Stromal cell of bone marrow (primary cell): ENCODE data around the gene SLC8A3.
A peak's percentile ranks its signal among the peaks of the same experiment; 100 is the strongest.
"Not testable (repeated sequence)": the region's sequence is repeated elsewhere in the genome, so short reads cannot be mapped to it uniquely, and the experiment has no call there.

Source experiments
- DNase-seq: peaks from one replicate; pipeline ENCODE4 v3.0.0-alpha.2; 2012; ENCODE audit warnings: low read depth

The SLC8A3 gene, protein sequence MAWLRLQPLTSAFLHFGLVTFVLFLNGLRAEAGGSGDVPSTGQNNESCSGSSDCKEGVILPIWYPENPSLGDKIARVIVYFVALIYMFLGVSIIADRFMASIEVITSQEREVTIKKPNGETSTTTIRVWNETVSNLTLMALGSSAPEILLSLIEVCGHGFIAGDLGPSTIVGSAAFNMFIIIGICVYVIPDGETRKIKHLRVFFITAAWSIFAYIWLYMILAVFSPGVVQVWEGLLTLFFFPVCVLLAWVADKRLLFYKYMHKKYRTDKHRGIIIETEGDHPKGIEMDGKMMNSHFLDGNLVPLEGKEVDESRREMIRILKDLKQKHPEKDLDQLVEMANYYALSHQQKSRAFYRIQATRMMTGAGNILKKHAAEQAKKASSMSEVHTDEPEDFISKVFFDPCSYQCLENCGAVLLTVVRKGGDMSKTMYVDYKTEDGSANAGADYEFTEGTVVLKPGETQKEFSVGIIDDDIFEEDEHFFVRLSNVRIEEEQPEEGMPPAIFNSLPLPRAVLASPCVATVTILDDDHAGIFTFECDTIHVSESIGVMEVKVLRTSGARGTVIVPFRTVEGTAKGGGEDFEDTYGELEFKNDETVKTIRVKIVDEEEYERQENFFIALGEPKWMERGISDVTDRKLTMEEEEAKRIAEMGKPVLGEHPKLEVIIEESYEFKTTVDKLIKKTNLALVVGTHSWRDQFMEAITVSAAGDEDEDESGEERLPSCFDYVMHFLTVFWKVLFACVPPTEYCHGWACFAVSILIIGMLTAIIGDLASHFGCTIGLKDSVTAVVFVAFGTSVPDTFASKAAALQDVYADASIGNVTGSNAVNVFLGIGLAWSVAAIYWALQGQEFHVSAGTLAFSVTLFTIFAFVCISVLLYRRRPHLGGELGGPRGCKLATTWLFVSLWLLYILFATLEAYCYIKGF

DNA sequence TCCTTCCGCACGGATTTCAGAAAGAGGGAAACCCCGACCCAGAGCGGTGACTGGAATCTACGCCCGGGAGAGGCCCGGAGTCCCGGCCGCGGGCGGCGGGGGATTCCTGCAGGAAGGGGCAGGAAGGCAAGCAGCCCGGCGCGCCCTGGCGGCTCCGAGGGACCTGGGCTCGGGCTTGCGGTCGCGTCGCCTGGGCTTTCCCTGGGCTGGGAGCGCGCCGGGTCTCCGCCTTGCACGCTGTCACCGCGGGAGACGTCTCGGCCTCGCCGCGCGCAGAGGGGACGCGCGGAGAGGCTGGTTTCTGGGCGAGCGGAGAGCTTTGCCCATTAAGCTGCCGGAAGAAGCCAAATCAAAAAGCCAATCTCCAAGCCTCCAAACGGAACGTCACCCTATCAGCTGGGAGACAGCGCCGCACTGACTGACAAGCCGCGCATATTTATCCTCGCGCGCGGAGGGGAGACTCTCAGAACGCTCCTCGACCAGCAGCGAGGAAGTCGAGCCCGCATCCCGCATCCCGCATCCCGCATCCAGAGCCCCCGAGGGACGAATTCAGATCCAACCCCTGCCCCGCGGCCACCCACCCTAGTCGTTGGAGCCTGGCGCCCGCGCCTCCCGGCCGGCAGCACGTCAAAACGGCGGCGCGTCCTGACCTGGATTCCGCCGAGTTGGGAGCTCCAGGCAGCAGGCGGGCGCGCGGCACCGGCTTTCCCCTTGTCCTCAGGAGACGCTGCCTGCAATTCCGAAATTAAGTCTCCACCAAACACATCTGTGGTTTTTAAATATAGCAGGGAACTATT, at the start of gene SLC8A3:
TSS of gene SLC8A3 (minus strand) at position 293 of the 797 bp plus-strand sequence. CDS start 20,529 bp downstream, outside the sequence.
- peak; percentile 22 for DNase-seq

DNA sequence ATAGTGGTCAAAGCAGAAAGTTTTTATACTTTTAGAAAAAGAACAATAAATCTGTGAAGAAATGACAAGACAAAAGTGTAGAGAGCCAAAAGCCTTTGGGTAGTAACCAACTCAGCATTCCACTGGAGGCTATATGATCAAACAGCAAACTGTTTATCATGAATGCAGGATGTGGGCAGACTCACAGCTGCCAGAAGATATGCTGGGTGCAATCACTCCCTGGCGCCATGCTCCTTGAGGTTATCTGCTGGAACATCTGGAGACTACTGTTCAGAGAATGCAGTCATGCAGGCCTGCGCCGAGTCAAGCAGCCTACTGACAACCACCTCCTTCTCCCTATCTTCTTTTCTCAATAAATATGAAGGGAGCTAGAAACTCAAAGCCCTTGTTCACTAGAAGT, 49.0 kb upstream of the SLC8A3 start:
- DNase-seq: no peak

DNA sequence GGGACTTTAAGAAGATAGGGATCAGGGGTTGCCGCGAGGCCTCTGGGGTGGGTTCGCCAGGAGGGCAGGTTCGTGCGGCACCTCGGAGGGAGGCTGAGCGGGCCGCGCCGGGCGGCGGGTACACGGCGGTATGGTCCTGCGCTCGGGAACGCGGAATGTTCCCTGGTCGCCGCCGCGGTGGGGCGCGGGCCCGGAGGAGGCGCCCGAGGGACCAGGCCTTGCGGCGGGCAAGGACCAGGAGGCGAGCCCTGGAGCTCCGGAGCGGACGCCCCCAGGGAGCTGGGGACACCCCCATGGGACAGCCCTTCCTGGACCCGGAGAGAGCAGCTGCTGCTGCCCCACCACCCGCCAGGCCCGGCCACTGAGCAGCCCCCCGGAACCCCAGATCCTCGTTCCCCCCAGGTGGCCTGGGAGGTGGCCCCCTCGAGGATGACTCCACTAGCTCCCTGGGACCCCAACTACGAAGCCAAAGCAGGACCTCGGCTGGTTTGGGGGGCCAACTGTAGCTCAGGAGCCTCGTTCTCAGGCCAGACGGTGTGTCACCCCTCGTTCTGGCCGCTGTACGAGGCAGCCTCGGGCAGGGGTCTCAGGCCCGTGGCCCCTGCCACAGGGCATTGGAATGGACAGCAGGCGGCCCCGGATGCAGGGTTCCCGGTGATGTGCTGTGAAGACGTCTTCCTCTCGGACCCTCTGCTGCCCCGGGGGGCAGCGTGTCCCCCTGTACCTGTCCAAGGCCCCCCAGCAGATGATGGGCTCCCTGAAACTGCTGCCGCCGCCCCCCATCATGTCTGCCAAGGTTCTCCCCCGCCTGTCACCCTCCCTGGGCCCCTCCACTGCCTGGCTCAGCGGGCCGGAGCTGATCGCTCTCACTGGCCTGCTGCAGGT, 45.6 kb upstream of the SLC8A3 start:
- no peak for DNase-seq

DNA sequence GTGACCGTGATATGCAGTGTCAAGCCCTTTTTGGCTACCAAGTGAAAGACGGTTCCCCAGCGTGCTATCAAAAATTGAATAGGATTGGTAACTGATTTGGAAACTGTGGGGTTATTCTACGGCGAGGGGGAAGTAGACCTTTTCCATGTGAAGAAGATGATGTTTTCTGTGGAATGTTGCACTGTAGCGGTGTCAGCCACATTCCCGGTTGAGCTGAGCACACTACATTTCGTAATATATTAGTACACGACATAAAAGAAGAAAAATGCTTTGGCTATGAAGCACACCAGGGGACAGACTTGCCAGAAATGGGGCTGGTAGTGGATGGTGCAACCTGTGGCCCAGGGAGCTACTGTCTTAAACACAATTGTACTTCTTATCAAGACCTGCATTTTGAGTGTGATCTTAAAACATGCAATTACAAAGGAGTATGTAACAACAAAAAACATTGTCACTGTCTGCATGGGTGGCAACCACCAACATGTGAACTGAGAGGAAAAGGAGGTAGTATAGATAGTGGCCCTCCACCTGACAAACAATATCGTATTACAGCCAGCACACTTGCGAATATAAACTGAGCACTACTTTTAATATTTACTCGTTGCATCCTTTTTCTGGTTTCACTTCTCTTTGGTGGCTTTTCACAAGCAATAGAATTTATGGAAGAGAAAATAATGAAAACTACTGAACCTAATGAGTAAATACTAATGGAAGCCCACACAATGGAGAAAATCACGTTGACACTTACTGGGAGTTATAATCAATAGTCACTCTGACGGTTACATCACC, 43.2 kb upstream of the SLC8A3 start:
- DNase-seq: not testable (repeated sequence)

DNA sequence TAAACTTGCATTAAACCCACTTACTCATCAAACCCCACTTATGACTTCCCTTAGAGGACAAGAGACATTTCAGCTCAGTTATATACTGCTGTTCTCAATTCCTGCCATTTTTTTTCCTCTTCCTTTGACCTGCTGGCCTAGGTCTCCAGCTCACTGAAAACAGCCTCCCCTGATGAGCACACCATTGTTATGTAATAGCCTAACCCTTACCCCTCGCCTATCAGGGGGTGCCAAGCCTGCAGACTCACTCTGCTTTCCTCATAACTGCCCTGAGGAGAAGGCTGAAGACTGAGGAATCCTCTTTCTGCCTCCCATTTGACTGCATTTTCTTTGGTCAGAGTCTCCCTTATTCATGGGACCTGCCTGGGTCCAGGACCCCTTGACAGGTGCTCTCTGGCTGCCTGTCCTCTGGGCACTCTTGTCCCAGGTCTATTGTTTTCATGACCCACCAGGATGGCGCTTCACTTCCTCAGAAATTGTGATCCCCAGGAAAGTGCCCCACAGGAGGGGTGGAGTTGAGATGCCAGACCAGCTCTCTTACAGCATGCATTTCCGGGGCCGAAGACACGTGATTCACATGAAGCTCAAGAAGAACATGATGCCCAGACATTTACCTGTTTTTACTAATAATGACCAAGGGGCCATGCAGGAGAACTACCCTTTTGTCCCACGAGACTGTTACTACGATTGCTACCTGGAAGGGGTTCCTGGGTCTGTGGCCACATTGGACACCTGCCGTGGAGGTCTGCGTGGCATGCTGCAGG, 41.3 kb upstream of the SLC8A3 start:
- not testable (repeated sequence) for DNase-seq

DNA sequence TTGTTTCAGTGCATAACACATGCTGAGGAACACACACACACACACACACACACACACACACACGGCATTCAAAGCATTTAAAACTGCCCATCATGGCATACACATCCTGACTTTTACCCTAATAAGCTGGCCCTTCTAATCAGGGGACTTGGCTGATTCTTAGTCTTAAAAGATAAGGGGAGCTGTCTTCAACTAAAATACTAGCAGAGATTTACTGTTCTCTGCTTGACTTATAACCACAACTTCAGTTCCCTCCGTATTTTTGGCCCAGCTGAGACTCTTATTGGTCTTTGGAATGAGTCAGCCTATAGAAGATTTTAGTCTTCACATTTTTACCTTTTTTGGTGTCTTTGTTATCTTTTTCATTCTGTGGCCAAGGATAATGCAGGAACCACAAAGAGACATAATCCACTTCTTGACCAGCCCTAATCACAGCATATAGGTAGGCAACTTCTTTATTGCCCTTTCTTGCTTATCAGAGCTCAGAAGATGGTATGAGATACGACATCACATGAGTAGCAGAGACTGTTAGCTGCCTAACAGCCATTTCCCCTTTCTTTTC, 25.1 kb upstream of the SLC8A3 start:
- DNase-seq: no peak

DNA sequence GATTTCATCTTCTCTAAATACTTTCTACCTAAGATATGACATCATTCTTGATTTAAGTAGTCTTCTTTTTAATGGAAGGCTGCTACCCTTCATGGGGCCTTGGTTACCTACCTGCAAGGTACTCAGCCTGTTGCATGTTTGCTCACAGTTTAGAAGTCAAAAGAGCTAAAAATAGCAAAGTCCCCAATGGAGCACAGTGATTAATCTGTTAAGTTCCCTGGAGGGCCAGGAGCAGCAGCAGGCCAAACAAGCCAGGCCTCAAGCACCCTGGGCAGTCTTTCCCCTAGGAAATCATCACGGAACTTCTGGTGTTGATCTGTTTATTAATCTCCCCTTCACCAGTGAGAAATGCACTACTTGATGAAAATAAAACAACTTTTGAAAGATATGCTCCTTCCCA, 24.0 kb upstream of the SLC8A3 start:
- no peak for DNase-seq

DNA sequence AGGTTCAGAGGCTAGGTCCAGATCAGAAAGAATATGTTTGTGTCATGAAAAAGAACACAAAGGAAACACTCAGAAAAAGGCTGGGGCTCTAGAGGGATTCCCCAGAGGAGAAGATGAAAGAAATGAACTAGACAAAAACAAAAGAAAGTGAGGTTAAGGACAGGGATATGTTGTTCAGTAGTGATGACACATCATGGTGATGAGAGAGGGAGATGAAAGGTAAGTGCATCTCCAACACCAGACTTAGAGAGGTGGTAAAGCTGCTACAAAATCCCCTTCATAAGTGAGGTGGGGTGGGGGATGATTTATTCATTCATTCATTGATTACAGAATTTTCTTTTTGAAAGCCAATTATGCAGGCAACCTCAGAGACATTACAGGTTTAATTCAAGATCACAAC, 19.6 kb upstream of the SLC8A3 start:
- DNase-seq: no peak

DNA sequence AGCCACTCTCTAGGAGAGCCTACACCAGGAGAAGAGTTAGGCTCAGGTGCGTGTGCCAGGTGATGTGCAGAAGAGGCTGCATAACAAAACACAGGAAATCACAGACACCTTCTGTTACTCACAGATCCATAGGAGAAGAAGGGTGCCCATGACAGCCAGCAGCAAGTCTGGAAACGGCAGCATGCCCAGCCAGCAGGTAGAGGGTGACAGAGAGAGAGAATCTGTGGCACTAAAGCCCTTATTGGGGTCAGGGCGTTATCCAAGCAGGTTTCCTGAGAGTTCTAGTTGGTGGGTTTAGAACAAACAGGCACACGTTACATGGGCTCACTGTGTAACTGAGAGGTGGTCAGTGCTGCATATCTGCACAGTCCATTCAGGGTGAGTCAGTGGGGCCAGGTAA, 14.9 kb upstream of the SLC8A3 start:
- no peak for DNase-seq

DNA sequence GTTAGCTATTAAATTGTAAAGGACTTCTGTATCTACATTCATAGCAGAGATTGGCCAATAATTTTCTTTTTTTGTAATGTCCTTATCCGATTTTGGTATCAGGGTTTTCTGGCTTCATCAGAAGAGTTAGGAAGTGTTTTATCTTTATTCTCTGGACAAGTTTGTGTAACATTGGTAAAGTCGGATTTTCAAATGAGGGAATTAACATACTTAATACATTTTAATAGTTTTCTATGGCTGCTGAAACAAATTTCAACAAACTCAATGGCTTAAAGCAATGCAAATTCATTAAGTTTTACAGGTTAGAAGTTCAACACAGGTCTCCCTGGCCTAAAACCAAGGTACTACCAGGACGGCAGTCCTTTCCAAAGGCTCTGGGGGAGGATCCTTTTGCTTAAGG, 13.2 kb upstream of the SLC8A3 start:
- no peak for DNase-seq

DNA sequence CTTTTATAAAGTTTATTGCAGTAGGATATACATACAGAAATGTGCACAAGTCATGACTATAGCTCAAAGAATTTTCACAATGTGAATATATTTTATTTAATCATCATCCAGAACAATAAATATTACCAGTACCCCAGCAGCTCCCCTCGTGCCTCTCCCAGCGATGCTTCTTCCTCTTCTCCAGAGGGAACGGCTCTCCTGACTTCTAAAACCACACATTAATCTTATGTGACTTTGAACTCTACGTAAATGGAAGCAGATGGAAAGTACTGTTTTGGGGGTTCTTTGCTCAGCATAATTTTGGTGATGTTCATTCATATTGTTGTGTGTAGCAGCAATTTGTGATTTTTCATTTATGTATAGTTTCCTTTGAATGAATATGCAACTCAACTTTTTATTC, 4.6 kb upstream of the SLC8A3 start:
- no peak for DNase-seq

DNA sequence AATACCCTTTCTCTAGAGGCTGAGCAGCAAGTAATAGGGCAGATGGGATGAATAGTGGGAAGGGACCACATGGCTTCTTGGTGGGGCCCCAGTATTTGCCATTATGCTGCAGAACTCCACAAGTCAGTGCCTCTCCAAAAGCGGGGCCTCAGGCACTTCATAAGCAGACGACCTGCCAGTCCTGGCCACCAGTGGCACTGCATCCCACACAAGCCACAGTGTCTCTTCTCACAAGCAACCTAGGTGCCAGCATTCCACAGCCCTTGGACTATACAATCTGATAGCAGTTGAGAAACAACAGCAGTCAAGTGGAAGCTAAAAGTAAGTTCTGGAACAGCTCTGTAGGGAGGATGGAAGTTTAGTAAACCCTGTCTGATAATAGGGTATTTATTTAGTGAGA, 4.2 kb upstream of the SLC8A3 start:
- DNase-seq: no peak

DNA sequence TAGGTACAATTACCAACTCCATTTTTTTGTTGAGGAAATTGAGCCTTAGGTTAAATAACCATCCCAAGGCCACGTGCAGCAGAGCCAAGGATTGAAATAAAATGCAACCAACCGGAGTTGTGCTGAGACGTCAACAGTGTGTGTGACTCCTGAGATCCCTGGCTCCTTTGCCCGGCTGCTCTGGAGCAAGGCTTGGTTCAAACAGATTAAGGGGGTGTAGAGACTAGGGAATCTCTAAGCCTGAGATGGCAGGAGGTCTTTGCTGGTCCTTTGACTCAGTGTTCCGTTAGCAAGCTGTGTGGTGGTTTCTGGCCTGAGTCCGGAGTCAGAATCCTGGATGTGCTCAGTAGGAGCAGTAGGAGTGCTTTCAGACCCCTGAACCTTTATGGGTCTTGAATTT, 1.4 kb upstream of the SLC8A3 start:
- DNase-seq: no peak

DNA sequence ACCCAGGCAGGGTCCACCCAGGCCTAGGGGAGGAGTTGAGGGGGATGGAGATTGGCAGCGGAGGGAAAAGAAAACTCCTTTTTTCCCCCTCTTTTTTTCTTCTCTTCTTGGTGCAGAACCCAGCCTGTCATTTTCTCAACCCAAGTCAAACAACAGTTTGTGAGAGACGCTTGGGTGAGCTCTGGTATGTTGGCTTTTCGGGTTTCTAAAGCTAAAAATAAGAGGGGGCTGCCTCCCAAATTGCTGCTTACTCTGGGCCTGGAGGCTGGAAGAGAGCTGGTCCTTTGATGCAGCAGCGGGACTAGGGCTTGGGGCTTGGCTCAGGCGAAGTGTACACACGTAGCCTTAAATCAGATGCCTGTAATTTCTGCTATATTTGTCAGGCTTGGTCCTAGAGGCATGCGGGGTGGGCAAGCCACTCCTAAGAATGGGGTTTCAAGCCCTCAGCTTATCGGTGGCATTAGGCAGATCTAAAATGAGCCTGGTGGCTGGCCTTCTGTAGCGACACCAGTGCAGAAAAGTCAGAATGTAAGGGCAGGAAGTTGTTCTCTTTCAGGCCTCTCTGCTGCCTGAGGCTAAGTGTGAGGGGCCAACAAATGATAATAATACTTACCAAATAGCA, 816 bp upstream of the SLC8A3 start:
- DNase-seq: no peak

DNA sequence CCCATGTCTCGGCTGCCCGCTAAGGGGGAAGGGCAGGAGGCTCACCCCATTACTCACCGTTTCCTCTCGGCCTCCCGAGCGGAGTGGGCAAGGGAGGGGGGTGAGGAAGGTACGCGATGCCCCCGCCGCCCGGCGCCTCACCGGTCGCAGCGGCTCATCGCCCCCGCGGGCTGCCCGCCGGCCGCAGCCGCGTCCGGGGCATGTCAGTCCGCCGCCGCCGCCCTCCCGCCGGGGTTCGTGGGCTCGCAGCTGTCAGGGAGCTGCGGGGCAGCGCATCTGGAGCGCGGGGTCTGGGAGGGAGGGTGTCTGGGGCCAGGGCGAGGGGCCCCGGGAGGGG, 461 bp downstream of the SLC8A3 start:
- no peak for DNase-seq

DNA sequence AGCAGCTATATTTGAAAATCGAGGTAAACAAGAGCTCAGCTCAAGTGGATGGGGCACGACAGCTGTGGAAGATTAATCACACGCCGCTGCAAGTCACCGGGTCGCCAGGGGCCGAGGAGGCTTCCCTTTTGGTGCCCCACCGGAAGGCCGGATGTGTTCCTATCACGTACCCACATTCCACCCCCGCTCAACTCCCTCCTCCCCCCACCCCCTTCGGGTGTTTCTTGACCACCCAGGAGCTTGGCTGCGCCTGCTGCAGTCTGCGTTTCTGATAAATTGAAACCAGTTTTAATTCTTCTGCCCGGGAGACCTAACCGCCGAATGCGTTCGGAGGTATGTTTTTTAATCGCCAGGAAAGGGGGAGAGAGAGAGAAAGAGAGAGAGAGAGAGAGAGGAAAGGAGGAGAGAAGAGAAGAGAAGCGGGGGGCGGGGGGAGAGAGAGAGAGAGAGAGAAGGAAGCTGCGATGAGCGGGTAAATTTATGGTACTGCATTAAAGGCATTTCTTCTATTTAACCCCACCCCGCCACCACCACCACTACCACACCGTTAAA, 1.8 kb downstream of the SLC8A3 start:
- no peak for DNase-seq

DNA sequence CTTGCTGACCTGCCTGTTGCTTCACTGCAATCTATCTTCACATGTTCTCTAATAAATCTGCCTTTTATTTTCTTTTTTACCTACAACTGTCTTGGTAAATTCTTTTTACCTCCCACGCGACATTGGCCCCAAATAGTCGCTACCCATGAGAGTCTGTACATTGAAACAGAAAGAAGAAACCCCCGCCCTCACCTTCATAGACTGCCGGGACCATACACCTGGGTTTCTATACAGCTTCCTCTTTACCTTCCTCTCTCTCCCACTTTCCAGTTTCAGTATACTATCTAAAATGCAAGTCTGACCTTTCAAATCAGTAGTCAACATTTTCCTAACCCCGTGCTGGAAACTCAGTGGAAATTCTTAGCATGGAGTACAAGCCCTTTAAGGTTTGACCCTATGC, 4.8 kb downstream of the SLC8A3 start:
- DNase-seq: no peak

DNA sequence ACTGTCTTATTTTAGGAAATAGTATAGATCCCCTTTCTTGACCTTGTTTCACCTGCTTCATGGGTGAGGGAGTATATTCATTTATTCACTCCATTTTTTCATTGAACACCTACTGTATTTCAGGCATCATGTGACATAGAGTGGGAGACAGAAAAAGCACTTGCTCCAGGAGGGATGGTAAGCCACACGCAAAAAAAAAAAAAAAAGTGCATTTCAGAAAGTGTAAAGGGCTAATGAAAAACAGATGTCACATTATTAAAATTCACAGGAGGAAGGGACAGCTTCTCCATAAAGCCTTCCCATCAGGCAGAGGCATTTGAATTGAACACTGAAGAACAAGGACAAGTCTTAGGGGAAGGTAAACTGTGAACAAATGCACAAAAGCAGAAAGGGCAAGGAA, 7.5 kb downstream of the SLC8A3 start:
- no peak for DNase-seq

DNA sequence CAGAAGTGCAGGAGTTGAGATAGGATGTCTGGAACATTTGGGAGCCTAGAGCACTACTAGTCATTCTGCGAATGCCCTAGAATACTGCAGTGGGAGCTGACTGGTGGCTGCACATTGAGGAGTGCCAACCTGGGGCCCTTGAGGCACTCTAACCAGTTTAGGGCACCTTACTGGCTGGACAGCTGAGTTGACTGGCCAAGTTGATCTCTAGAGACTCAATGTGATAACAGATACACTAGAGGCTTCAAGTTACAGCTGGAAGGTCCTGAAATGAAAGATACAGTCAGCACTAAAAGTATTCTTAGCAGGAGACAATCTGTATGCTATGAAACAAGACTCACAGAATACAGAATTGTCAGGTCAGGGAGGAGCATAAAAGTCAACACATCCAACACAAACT, 8.0 kb downstream of the SLC8A3 start:
- DNase-seq: no peak
